Measurements from ENCODE around the gene TSC22D3. TPM values are rescaled to one million over a fixed set of nuclear protein-coding genes. Genes with fewer than 3 reads are reported as not detected.

The TSC22D3 gene
- polyA plus RNA-seq, 1 of the 3 experiments (the other 2 are of a cell fraction) = 9.2 TPM

- POLR2A ChIA-PET = no interaction called here
- CTCF ChIA-PET = interaction anchor here (1.2 kb wide), 1 partner anchor 19 kb away, joined by 4 read pairs; no protein-coding TSS in a partner anchor
- no peak for DNase-seq
Measured at GRCh38 chrX:107738272-107738671, 37.3 kb downstream of the TSC22D3 start.

GRCh38 chrX:107736781-107737531 lies 38.6 kb downstream of the TSC22D3 start:
- WGBS (ENCODE audit: low lambda C conversion rate) = 43% methylated on average over 8 of the region's 8 CpGs
- POLR2A ChIA-PET = no interaction called here
- Histone ChIP-seq H3K27me3 (ENCODE audit: insufficient read depth) (peaks cover 31% of the 10 kb centered on the region; the same call in 1 of the 2 replicates), H3K27ac (ENCODE audit: low read depth in 2 of 2, low read length in 1 of 2) (no peak overlapping the region), H3K36me3 (replicated peaks in 1 of 2; ENCODE audit: control insufficient read depth in 1 of 2, insufficient read depth in 2 of 2, low read length in 1 of 2) (no peaks in the 10 kb centered on the region), H3K9ac (no peak overlapping the region), H3K79me2 (ENCODE audit: insufficient read depth) (no peaks in the 10 kb centered on the region), H3K4me1 (ENCODE audit: control insufficient read depth in 1 of 2, insufficient read depth in 2 of 2, low read depth in 1 of 2, low read length in 1 of 2) (peaks cover 0 to 7% of the 10 kb centered on the region in 2 experiments; a peak in 1 of 4 replicates), H2AFZ (ENCODE audit: low read depth) (no peak overlapping the region), H3K9me2 (no peaks in the 10 kb centered on the region), H3K4me3 (ENCODE audit: low read depth in 2 of 2, low read length in 1 of 2) (no peak overlapping the region), H3F3A (replicated peaks; ENCODE audit: insufficient read depth) (no peaks in the 10 kb centered on the region), H3K9me3 (no peaks in the 10 kb centered on the region), H4K20me1 (ENCODE audit: insufficient read depth) (no peaks in the 10 kb centered on the region), H3K4me2 (no peak overlapping the region)
- no peak for TF ChIP-seq TCF12 (IDR thresholded peaks at IDR 0.05)
- no peak for TF ChIP-seq EZH2phosphoT487 (IDR thresholded peaks at IDR 0.05; ENCODE audit: borderline replicate concordance, low read depth)
- no peak for TF ChIP-seq CHD2 (IDR thresholded peaks at IDR 0.05; ENCODE audit: low read length, partially characterized antibody)
- no peak for TF ChIP-seq TEAD4 (IDR thresholded peaks at IDR 0.05; ENCODE audit: borderline replicate concordance, insufficient read depth)
- TF ChIP-seq ELF1 (IDR thresholded peaks at IDR 0.05) = no peak
- DNase-seq = no peak
- CTCF ChIA-PET = no interaction called here

More at GRCh38 chrX:107738272-107738671, 37.3 kb downstream of the TSC22D3 start:
- H3K27ac ChIP-seq (ENCODE audit: low read depth in 2 of 2, low read length in 1 of 2) = no peak overlapping the region
- H3K79me2 ChIP-seq (ENCODE audit: insufficient read depth) = no peaks in the 10 kb centered on the region
- TF ChIP-seq NFIC (IDR thresholded peaks at IDR 0.05; ENCODE audit: borderline replicate concordance) = no peak
- no peak for TF ChIP-seq TAF1 (IDR thresholded peaks at IDR 0.05; ENCODE audit: borderline replicate concordance, low read depth, low read length)
- no peak for TF ChIP-seq NRF1 (IDR thresholded peaks at IDR 0.05; ENCODE audit: low read depth, low read length)
- no peak for TF ChIP-seq IRF3 (IDR thresholded peaks at IDR 0.05; ENCODE audit: low read depth, low read length)
- no peak for TF ChIP-seq USF1 (IDR thresholded peaks at IDR 0.05; ENCODE audit: borderline replicate concordance, low read depth)
- no peak for TF ChIP-seq POLR2AphosphoS5 (IDR thresholded peaks at IDR 0.05; ENCODE audit: low read depth, low read length)
- TF ChIP-seq EP300 (IDR thresholded peaks at IDR 0.05; ENCODE audit: borderline replicate concordance in 1 of 2, low read depth in 1 of 2, low read length in 1 of 2) = no peak
- TF ChIP-seq GATA2 (CRISPR knock-in tag; IDR thresholded peaks at IDR 0.05) = no peak
- TF ChIP-seq YY1 (IDR thresholded peaks at IDR 0.05; ENCODE audit: low read depth) = no peak
- TF ChIP-seq MAX (IDR thresholded peaks at IDR 0.05; ENCODE audit: low read depth) = no peak
- TF ChIP-seq RCOR1 (IDR thresholded peaks at IDR 0.05; ENCODE audit: low read length) = no peak
- TF ChIP-seq CHD2 (IDR thresholded peaks at IDR 0.05; ENCODE audit: low read length, partially characterized antibody) = no peak
- no peak for TF ChIP-seq FOXJ3 (CRISPR knock-in tag; IDR thresholded peaks at IDR 0.05)
- TF ChIP-seq TCF12 (IDR thresholded peaks at IDR 0.05) = no peak
- H3F3A ChIP-seq (replicated peaks; ENCODE audit: insufficient read depth) = no peaks in the 10 kb centered on the region
- H3K36me3 ChIP-seq (replicated peaks in 1 of 2; ENCODE audit: control insufficient read depth in 1 of 2, insufficient read depth in 2 of 2, low read length in 1 of 2) = no peaks in the 10 kb centered on the region
- H3K9ac ChIP-seq = no peak overlapping the region
- no peak overlapping the region for H2AFZ ChIP-seq (ENCODE audit: low read depth)
- WGBS (ENCODE audit: low lambda C conversion rate) = 53% methylated on average over 5 of the region's 5 CpGs
- H3K27me3 ChIP-seq (ENCODE audit: insufficient read depth) = peaks cover 41% of the 10 kb centered on the region; the same call in 1 of the 2 replicates
- H3K9me2 ChIP-seq = no peaks in the 10 kb centered on the region
- no peak overlapping the region for H3K4me3 ChIP-seq (ENCODE audit: low read depth in 2 of 2, low read length in 1 of 2)
- peaks cover 0 to 11% of the 10 kb centered on the region in 2 experiments; a peak in 1 of 4 replicates for H3K4me1 ChIP-seq (ENCODE audit: control insufficient read depth in 1 of 2, insufficient read depth in 2 of 2, low read depth in 1 of 2, low read length in 1 of 2)
- no peaks in the 10 kb centered on the region for H4K20me1 ChIP-seq (ENCODE audit: insufficient read depth)
- no peaks in the 10 kb centered on the region for H3K9me3 ChIP-seq
- H3K4me2 ChIP-seq = no peak overlapping the region

All from SK-N-SH (cell line).